ENCODE data around the gene ESRRA. TPM values are rescaled to one million over a fixed set of nuclear protein-coding genes. Genes with fewer than 3 reads are reported as not detected.

Gene ESRRA
- total and polyA plus RNA-seq, 9 of the 15 experiments (the other 6 are each of a cell fraction or from before 2014, with no cell fraction given): 0.27 to 89.7 (median 23.7) TPM

GRCh38 chr11:64284962-64285884 lies 20.1 kb upstream of the ESRRA start, which contains the start of gene GPR137 (continued):
- TF ChIP-seq CTCFL (IDR thresholded peaks at IDR 0.05; ENCODE audit: borderline replicate concordance, insufficient read depth, low read depth, low read length, poor library complexity, severe bottlenecking): peak; percentile 23
- no peak for TF ChIP-seq ZNF436 (CRISPR knock-in tag; IDR thresholded peaks at IDR 0.05)
- TF ChIP-seq CBX2 (IDR thresholded peaks at IDR 0.05; ENCODE audit: insufficient read depth, low read length, poor library complexity, severe bottlenecking): no peak
- TF ChIP-seq MECOM (CRISPR knock-in tag; IDR thresholded peaks at IDR 0.05): no peak
- no peak for TF ChIP-seq SREBF1 (IDR thresholded peaks at IDR 0.05; ENCODE audit: borderline replicate concordance, low read depth, low read length)
- TF ChIP-seq RBM14 (IDR thresholded peaks at IDR 0.05; ENCODE audit: borderline replicate concordance, insufficient read depth, low read depth, low read length): no peak
- no peak for TF ChIP-seq ZNF785 (CRISPR knock-in tag; IDR thresholded peaks at IDR 0.05)
- TF ChIP-seq TFAM (CRISPR knock-in tag; conservative IDR thresholded peaks at IDR 0.05): no peak
- TF ChIP-seq MLX (CRISPR knock-in tag; conservative IDR thresholded peaks at IDR 0.05): no peak
- no peak for TF ChIP-seq GTF3C2 (IDR thresholded peaks at IDR 0.05; ENCODE audit: borderline replicate concordance, extremely low read depth, insufficient read length)
- no peak for TF ChIP-seq ZNF589 (CRISPR knock-in tag; IDR thresholded peaks at IDR 0.05; ENCODE audit: low read depth)
- TF ChIP-seq ZNF57 (CRISPR knock-in tag; IDR thresholded peaks at IDR 0.05): no peak
- TF ChIP-seq ARHGAP35 (IDR thresholded peaks at IDR 0.05; ENCODE audit: partially characterized antibody): peak; percentile 95
- no peak for TF ChIP-seq HMG20A (CRISPR knock-in tag; conservative IDR thresholded peaks at IDR 0.05)
- no peak for TF ChIP-seq ADNP (tag; IDR thresholded peaks at IDR 0.05)
- no peak for TF ChIP-seq FOXK2 (conservative IDR thresholded peaks at IDR 0.05 in 1 of 2, IDR thresholded peaks at IDR 0.05 in 1 of 2; ENCODE audit: low read depth in 2 of 2)
